CD14-positive monocyte (primary cell): Measurements from ENCODE around the gene BPTF. TPM values are rescaled to one million over a fixed set of nuclear protein-coding genes. Genes with fewer than 3 reads are reported as not detected.
"Not testable (repeated sequence)": the region's sequence is repeated elsewhere in the genome, so short reads cannot be mapped to it uniquely, and the experiment has no call there.

Source experiments
- DNase-seq, 3 donors: peaks; one replicate each; pipeline ENCODE4 v3.0.0-alpha.2; 2011 to 2022
- H2AFZ ChIP-seq: 2 replicates; pipeline ENCODE4 v1.6.0; 2012; ENCODE audit warnings: mild to moderate bottlenecking, low read depth, low read length, inconsistent platforms; ENCODE audit not compliant: insufficient read depth, poor library complexity, severe bottlenecking
- H3K27ac ChIP-seq, 2 donors: 1 replicate in 1 of 2; 2 replicates in 1 of 2; pipeline ENCODE4 v1.5.1; 2012 to 2013; ENCODE audit warnings: low read length in 2 of 2, control low read depth in 1 of 2, inconsistent platforms in 1 of 2, low read depth in 1 of 2, mild to moderate bottlenecking in 1 of 2
- H3K27me3 ChIP-seq, 2 donors: one replicate each; pipeline versions ENCODE4 v1.6.0 to v1.6.1; 2011 to 2013; ENCODE audit warnings: low read length in 2 of 2; ENCODE audit not compliant: control insufficient read depth in 2 of 2, insufficient read depth in 2 of 2
- H3K36me3 ChIP-seq, 2 donors: replicated peaks in 1 of 2; 1 replicate in 1 of 2; 2 replicates in 1 of 2; pipeline versions ENCODE4 v1.5.1 to v1.6.1; 2012 to 2013; ENCODE audit warnings: low read length in 2 of 2, control low read depth in 1 of 2, inconsistent platforms in 1 of 2, mild to moderate bottlenecking in 1 of 2; ENCODE audit not compliant: insufficient read depth in 2 of 2, control insufficient read depth in 1 of 2
- H3K4me1 ChIP-seq, 2 donors: 1 replicate in 1 of 2; 2 replicates in 1 of 2; pipeline versions ENCODE4 v1.5.1 to v1.6.1; 2012 to 2013; ENCODE audit warnings: low read length in 2 of 2, control low read depth in 1 of 2, inconsistent platforms in 1 of 2, mild to moderate bottlenecking in 1 of 2, moderate library complexity in 1 of 2; ENCODE audit not compliant: insufficient read depth in 2 of 2, control insufficient read depth in 1 of 2
- H3K4me2 ChIP-seq: replicated peaks from 2 replicates; pipeline ENCODE3; 2012; ENCODE audit warnings: low read length, moderate library complexity, mild to moderate bottlenecking; ENCODE audit not compliant: poor library complexity, severe bottlenecking; ENCODE audit errors: extremely low read depth
- H3K4me3 ChIP-seq, 3 experiments: fragments of 200-600 bp in 1 of 3; sonication (generic) in 1 of 3; replicated peaks in 1 of 3; 1 replicate in 2 of 3; 2 replicates in 1 of 3; pipeline ENCODE4 v1.5.1; 2011 to 2013; ENCODE audit warnings: low read length in 3 of 3, mild to moderate bottlenecking in 3 of 3, control low read depth in 2 of 3, low read depth in 2 of 3, inconsistent platforms in 1 of 3, moderate library complexity in 1 of 3
- H3K79me2 ChIP-seq: 2 replicates; pipeline ENCODE4 v1.6.0; 2012; ENCODE audit warnings: mild to moderate bottlenecking, control low read depth, inconsistent platforms, low read length, moderate library complexity; ENCODE audit not compliant: insufficient read depth
- H3K9ac ChIP-seq: 2 replicates; pipeline ENCODE4 v1.6.0; 2017; ENCODE audit warnings: low read length, mild to moderate bottlenecking; ENCODE audit not compliant: insufficient read depth, poor library complexity, severe bottlenecking
- H3K9me3 ChIP-seq, 2 donors: replicated peaks in 1 of 2; 1 replicate in 1 of 2; 2 replicates in 1 of 2; pipeline versions ENCODE4 v1.5.1 to v1.6.1; 2012 to 2013; ENCODE audit warnings: low read length in 2 of 2, control low read depth in 1 of 2; ENCODE audit not compliant: control insufficient read depth in 1 of 2, insufficient read depth in 1 of 2
- H4K20me1 ChIP-seq: 2 replicates; pipeline ENCODE4 v1.6.0; 2012; ENCODE audit warnings: mild to moderate bottlenecking, low read length, control low read depth, moderate library complexity; ENCODE audit not compliant: insufficient read depth
- H3K27ac Mint-ChIP-seq, 7 donors: one replicate each; pipeline ENCODE4 v1.8.0; 2020; ENCODE audit warnings: mild to moderate bottlenecking in 7 of 7, mixed read lengths in 7 of 7, moderate library complexity in 6 of 7, inconsistent platforms in 2 of 7
- H3K27me3 Mint-ChIP-seq, 3 donors: one replicate each; pipeline ENCODE4 v1.8.0; 2021 to 2022; ENCODE audit warnings: low read depth in 3 of 3, mild to moderate bottlenecking in 3 of 3, mixed read lengths in 3 of 3, moderate library complexity in 3 of 3, inconsistent platforms in 1 of 3
- H3K36me3 Mint-ChIP-seq, 2 donors: one replicate each; pipeline ENCODE4 v1.8.0; 2020; ENCODE audit warnings: mixed read lengths in 2 of 2, inconsistent platforms in 1 of 2, mild to moderate bottlenecking in 1 of 2
- H3K4me1 Mint-ChIP-seq: one replicate; pipeline ENCODE4 v1.8.0; 2020; ENCODE audit warnings: mild to moderate bottlenecking, mixed read lengths
- H3K4me3 Mint-ChIP-seq, 2 donors: one replicate each; pipeline ENCODE4 v1.8.0; 2020; ENCODE audit warnings: mild to moderate bottlenecking in 2 of 2, mixed read lengths in 2 of 2, moderate library complexity in 1 of 2
- H3K9me3 Mint-ChIP-seq, 7 donors: one replicate each; pipeline ENCODE4 v1.8.0; 2020 to 2022; ENCODE audit warnings: mixed read lengths in 7 of 7, mild to moderate bottlenecking in 6 of 7, moderate library complexity in 6 of 7, inconsistent platforms in 2 of 7
- CTCF ChIP-seq: fragments of 200-600 bp; IDR thresholded peaks from one replicate; pipeline ENCODE4 v1.8.0; 2022; ENCODE audit warnings: antibody characterized with exemption, mild to moderate bottlenecking
- WGBS: methylation state at CpG from one replicate; pipeline ENCODE4 v1.1.5; 2013; ENCODE audit warnings: missing lambda C conversion rate; ENCODE audit not compliant: insufficient coverage; 5-methylcytosine and 5-hydroxymethylcytosine counted together
- intact Hi-C, 2 donors: fragments of 100-400 bp; cut with micrococcal nuclease; formaldehyde crosslinking; loops; one replicate each; pipeline versions ENCODE4 v1.15.0 to v1.15.1; 2023
- polyA plus RNA-seq, 3 donors: library from polyadenylated mRNA; depleted of rRNA in 1 of 3; unstranded in 2 of 3; stranded (reverse) in 1 of 3; fragments of 300-500 nt in 2 of 3; fragments of >200 nt in 1 of 3; fragmentation: Illumina TruSeq in 2 of 3; gene quantifications; 1 replicate in 2 of 3; 2 replicates in 1 of 3; pipeline ENCODE4 v1.2.3, GENCODE V29; 2012 to 2021

The BPTF gene
- polyA plus RNA-seq, 3 donors = 1.9 to 51.1 (median 4.5) TPM

GRCh38 chr17:67980456-67980855 lies 155.2 kb downstream of the BPTF start:
- no peak for TF ChIP-seq CTCF
- H3K4me3 Mint-ChIP-seq = no peak overlapping the region
- H3K4me1 ChIP-seq = no peaks in the 10 kb centered on the region
- no peak overlapping the region for H3K9ac ChIP-seq
- intact Hi-C loops = no loop called here
- no peaks in the 10 kb centered on the region for H4K20me1 ChIP-seq
- no peak overlapping the region for H3K4me3 ChIP-seq
- H3K4me1 Mint-ChIP-seq = no peaks in the 10 kb centered on the region
- no peaks in the 10 kb centered on the region for H3K9me3 ChIP-seq
- no CpG with 5 or more reads among the region's 2 CpGs for WGBS
- peak overlapping the region in 1 of 7 donors; percentile 21 for H3K27ac Mint-ChIP-seq
- H3K4me2 ChIP-seq = no peak overlapping the region
- H3K27me3 ChIP-seq = no peaks in the 10 kb centered on the region
- DNase-seq = no peak
- no peak overlapping the region for H2AFZ ChIP-seq
- H3K36me3 Mint-ChIP-seq = peaks cover 46 to 62% of the 10 kb centered on the region in 2 donors
- no peaks in the 10 kb centered on the region for H3K9me3 Mint-ChIP-seq
- H3K79me2 ChIP-seq = no peaks in the 10 kb centered on the region
- no peaks in the 10 kb centered on the region for H3K27me3 Mint-ChIP-seq
- no peak overlapping the region for H3K27ac ChIP-seq
- H3K36me3 ChIP-seq = peaks cover 35 to 73% of the 10 kb centered on the region in 2 donors

- WGBS = no CpG with 5 or more reads among the region's 3 CpGs
- H3K4me2 ChIP-seq, H3K4me3 ChIP-seq, H3K9ac ChIP-seq, H3K27me3 Mint-ChIP-seq, H3K4me1 Mint-ChIP-seq, H3K27ac Mint-ChIP-seq, H3K9me3 Mint-ChIP-seq, H2AFZ ChIP-seq, H3K27ac ChIP-seq, DNase-seq, H3K4me3 Mint-ChIP-seq, H3K9me3 ChIP-seq, intact Hi-C loops, H3K79me2 ChIP-seq, H3K27me3 ChIP-seq, H3K4me1 ChIP-seq, H4K20me1 ChIP-seq: not testable (repeated sequence)
- peaks cover 31 to 68% of the 10 kb centered on the region in 2 donors for H3K36me3 ChIP-seq
- peaks cover 42 to 58% of the 10 kb centered on the region in 2 donors for H3K36me3 Mint-ChIP-seq
These were observed 155.6 kb downstream of the BPTF start for GRCh38 chr17:67980883-67981282.
